DMS 273 (cell line): Measurements from ENCODE around the gene C1QL4.

Experiments used
- DNase-seq: peaks from one replicate; lab custom pipeline; 2025; ENCODE audit not compliant: unreplicated experiment; lab: John Stamatoyannopoulos, UW

The C1QL4 gene

GRCh38 chr12:49348781-49349180, 11.8 kb upstream of the C1QL4 start:
- DNase-seq = no peak

GRCh38 chr12:49347311-49348193, 10.6 kb upstream of the C1QL4 start:
- peak; percentile 89 for DNase-seq

- DNase-seq = peak; percentile 53
Measured at GRCh38 chr12:49346659-49347310, 9.8 kb upstream of the C1QL4 start, which contains the start of gene DNAJC22. Gene DNAJC22, plus strand, starts transcription at chr12:49346888. Its CDS starts 1,985 bp downstream, at chr12:49348873.

- DNase-seq = peak; percentile 53
Measured at GRCh38 chr12:49345825-49346658, 9.1 kb upstream of the C1QL4 start.

GRCh38 chr12:49345051-49345824, 8.2 kb upstream of the C1QL4 start:
- DNase-seq = peak; percentile 72

- DNase-seq = no peak
Measured at GRCh38 chr12:49344486-49345050, 7.6 kb upstream of the C1QL4 start.

- no peak for DNase-seq
Measured at GRCh38 chr12:49342914-49343731, 6.1 kb upstream of the C1QL4 start.

GRCh38 chr12:49342066-49342913, 5.3 kb upstream of the C1QL4 start:
- peak; percentile 83 for DNase-seq

GRCh38 chr12:49341777-49342065, 4.7 kb upstream of the C1QL4 start:
- DNase-seq = no peak

GRCh38 chr12:49340971-49341776, 4.2 kb upstream of the C1QL4 start:
- no peak for DNase-seq

- no peak for DNase-seq
Measured at GRCh38 chr12:49340095-49340870, 3.3 kb upstream of the C1QL4 start.

GRCh38 chr12:49339464-49339861, 2.5 kb upstream of the C1QL4 start:
- DNase-seq = peak; percentile 56

GRCh38 chr12:49338830-49339463, 2.0 kb upstream of the C1QL4 start:
- DNase-seq = no peak

- no peak for DNase-seq
Measured at GRCh38 chr12:49335955-49336644, 888 bp downstream of the C1QL4 start.

- DNase-seq = no peak
Measured at GRCh38 chr12:49335118-49335954, 1.7 kb downstream of the C1QL4 start.
